Measurements from ENCODE around the gene ARHGAP10.
"Not testable (repeated sequence)": the region's sequence is repeated elsewhere in the genome, so short reads cannot be mapped to it uniquely, and the experiment has no call there.

The ARHGAP10 gene

GRCh38 chr4:147996859-147997258, 265.0 kb downstream of the ARHGAP10 start:
- no peak for DNase-seq

GRCh38 chr4:148000038-148000437, 268.1 kb downstream of the ARHGAP10 start:
- DNase-seq = not testable (repeated sequence)

- DNase-seq = no peak
Observed at GRCh38 chr4:148004228-148004857, 272.5 kb downstream of the ARHGAP10 start.

GRCh38 chr4:148006001-148006400, 274.1 kb downstream of the ARHGAP10 start:
- DNase-seq = no peak

- no peak for DNase-seq
Observed at GRCh38 chr4:148007314-148007760, 275.4 kb downstream of the ARHGAP10 start.

- DNase-seq = no peak
Observed at GRCh38 chr4:148007792-148008191, 275.9 kb downstream of the ARHGAP10 start.

GRCh38 chr4:148015058-148015457, 283.2 kb downstream of the ARHGAP10 start:
- no peak for DNase-seq

- no peak for DNase-seq
Observed at GRCh38 chr4:148015468-148015867, 283.6 kb downstream of the ARHGAP10 start.

- no peak for DNase-seq
Observed at GRCh38 chr4:148016063-148016637, 284.3 kb downstream of the ARHGAP10 start.

GRCh38 chr4:148017801-148018200, 285.9 kb downstream of the ARHGAP10 start:
- DNase-seq = no peak

GRCh38 chr4:148021686-148022085, 289.8 kb downstream of the ARHGAP10 start:
- DNase-seq = no peak

- DNase-seq = no peak
Observed at GRCh38 chr4:148022975-148023374, 291.1 kb downstream of the ARHGAP10 start.

GRCh38 chr4:148023512-148024181, 291.8 kb downstream of the ARHGAP10 start:
- DNase-seq = no peak

GRCh38 chr4:148025981-148026380, 294.1 kb downstream of the ARHGAP10 start:
- no peak for DNase-seq

GRCh38 chr4:148027201-148027600, 295.3 kb downstream of the ARHGAP10 start:
- DNase-seq = no peak

GRCh38 chr4:148029781-148030180, 297.9 kb downstream of the ARHGAP10 start:
- no peak for DNase-seq

- DNase-seq = no peak
Observed at GRCh38 chr4:148030193-148030873, 298.4 kb downstream of the ARHGAP10 start.

- DNase-seq = no peak
Observed at GRCh38 chr4:148034813-148035212, 302.9 kb downstream of the ARHGAP10 start.

- DNase-seq = no peak
Observed at GRCh38 chr4:148041606-148042329, 309.9 kb downstream of the ARHGAP10 start.

- no peak for DNase-seq
Observed at GRCh38 chr4:148044089-148044911, 312.4 kb downstream of the ARHGAP10 start.

GRCh38 chr4:148044912-148045352, 313.0 kb downstream of the ARHGAP10 start:
- DNase-seq = no peak

- no peak for DNase-seq
Observed at GRCh38 chr4:148048598-148048997, 316.7 kb downstream of the ARHGAP10 start.

Measured in T-helper 9 cell (primary cell).